NCI-H187 (cell line): Measurements from ENCODE around the gene DIS3L2.
"Not testable (repeated sequence)": the region's sequence is repeated elsewhere in the genome, so short reads cannot be mapped to it uniquely, and the experiment has no call there.

Experiments
- DNase-seq, 2 experiments: peaks; one replicate each; lab custom pipeline; 2025; lab: John Stamatoyannopoulos, UW

DIS3L2 gene

DNA sequence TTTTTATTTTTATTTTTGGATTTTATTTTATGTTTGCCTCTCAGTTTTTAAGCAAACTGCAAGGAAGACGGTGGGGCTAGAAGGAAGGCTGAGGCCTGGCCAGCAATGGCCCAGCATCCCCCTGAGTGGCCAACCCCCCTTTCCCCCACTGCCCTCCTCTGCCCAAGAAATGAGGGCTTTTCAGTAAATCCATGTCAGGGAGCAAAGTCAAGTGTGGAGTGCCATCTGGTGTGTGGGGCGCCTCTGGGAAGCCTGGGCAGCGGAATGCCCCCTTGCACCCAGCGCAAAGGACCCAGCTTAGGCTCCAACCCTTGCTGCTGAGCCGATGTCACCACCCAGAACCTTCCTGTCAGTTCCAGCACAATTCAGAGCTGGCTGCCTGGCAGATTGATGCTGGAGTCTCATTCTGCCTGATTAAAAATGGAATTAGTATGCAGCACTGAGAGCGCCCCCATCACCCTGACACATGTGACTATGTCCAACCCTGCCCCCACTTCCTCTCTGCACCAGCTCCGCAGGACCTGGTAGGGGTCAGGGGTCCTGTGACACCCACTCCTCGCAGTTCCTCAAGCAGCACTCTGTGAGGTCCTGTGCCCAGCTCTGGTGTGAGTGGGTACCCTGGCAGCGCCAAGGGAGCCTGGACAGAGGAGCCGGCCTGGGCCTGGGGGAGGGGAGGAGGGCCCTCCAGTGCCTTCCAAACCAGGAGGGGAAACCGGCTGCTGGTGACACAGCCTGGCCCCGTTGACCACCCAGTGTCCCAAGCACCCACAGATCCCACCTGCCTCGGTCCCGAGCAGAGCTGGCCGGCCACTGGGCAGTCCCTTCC is 407.8 kb downstream of the DIS3L2 start:
- no peak for DNase-seq

DNA sequence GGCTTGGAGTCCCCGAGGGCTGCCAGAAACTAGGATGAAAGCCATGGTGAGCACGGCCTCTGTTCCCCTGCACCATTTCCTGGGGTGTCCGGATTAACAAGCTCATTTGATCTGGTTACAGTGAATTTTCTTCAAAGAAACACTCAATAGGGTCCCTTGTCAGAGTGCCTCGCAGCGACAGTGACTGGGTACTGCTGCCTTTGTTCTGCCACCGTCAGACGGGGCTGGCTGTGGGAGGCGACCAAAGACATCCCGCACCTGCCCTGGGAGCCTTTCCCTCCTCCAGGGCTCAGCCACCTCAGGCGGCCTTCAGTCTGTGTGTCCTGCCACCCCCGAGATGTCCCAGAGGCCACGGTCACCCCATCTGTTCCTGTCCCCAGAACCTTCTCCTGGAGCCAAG is 408.5 kb downstream of the DIS3L2 start:
- DNase-seq = not testable (repeated sequence)

DNA sequence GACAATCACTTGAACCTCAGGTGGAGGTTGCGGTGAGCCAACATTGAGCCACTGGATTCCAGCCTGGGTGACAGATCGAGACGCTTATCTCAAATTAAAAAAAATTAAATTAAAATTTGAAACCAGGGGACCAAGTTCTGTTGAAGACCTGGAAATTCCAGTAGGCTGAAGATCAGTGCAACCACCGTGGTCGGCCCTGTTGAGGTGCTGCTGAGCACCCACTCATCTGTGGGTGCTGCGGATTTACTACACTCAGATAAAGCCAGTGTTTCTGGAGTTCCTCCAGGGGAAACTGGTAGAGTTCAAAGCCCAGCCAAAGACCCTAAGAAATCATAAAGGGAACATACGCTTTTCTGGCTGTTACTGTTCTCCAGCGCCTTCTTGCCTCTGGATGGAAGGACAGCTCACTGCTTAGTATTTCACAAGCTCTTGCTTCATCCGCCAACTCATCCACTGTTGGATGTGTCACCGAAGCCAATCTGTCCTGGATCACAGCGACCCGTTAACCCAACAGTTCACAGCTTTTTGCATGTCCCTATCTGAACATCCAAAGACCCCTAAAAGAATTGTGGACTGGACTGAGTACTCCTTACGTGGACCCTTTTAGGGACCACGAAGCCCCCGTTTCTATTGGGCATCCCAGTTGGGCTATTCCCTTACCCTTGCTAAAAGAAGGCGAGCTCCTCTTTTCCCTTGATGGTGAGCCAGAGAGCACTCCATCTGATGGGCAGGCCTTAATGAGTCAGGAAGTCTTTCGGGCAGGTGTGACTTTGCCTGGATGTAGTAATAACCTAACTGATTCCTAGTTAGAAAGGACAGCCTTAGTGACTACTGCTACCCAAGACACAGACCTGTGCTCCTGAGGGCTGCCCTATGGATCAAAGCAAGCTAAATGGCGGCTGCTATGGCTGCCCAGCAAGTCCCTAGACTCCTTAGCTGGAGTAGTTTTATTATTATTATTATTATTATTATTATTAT is 411.0 kb downstream of the DIS3L2 start:
- DNase-seq = no peak

DNA sequence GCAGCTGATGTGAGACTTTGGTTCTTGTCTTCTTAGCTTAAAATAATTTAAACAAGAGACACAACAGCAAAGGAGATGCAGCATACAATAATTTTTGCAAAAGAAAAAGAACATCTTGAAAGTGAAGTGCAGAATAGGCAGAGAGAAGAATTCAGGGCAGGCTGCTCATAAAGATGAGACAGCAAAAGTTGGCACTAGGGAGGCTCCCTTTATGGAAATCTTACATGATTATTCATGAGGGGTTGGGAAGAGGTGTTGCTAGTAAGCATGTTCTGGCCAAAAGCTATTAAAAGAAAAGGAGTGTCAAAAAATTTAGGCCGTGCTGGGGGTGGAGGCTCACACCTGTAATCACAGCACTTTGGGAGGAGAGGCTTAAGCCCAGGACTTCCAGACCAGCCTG is 412.8 kb downstream of the DIS3L2 start:
- no peak for DNase-seq

DNA sequence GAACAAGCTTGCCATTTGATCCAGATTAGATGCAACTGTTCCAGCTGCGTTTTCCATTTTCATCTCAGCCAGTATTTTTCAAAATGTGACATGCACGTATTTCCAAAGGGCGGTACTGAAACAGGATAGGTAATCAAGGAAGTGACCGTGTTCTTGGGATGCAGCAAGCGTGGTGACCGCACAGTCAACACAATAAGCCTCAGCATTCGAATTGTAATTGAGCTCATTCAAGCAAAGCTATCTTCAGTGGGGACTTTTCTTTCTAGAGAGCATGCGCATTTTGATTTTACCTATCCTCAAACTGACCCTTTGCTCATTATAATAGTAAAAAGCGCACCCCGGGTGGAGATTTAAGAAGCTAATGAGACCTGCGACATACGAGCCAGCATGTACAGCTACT is 413.7 kb downstream of the DIS3L2 start:
- no peak for DNase-seq

DNA sequence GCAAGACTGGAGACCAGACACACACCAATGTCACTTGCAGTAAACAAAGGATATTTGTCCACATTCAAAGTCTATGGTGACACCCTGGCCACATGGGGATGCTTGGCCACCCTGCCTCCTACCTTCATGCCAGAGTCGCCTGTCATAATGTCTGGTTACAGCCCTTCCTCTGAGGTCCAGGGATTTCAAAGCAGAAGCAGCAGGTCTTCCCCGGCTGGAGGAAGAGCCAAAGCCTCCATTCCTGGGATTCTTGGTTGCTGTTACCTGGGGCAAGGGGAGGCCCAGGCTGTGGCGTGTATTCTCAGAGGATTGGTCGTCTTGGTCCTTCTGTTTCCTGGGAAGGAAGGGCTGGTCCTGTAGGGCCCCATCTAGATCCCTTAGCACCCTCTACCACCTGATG is 414.7 kb downstream of the DIS3L2 start:
- no peak for DNase-seq

DNA sequence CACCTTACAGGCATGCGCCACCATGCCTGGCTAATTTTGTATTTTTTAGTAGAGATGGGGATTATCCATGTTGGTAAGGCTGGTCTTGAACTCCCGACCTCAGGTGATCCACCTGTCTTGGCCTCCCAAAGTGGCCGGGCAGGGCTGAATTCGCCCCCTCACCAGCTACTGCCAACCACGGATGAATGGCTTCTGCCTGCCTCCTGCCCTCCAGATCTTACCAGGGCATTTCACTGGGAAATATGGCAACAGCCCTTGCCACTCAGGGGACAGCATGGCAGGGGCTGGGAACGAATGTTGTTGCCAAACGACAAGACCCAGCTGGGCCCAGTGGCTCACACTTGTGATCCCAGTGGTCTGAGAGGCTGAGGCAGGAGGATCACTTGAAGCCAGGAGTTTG is 415.2 kb downstream of the DIS3L2 start:
- DNase-seq = no peak

DNA sequence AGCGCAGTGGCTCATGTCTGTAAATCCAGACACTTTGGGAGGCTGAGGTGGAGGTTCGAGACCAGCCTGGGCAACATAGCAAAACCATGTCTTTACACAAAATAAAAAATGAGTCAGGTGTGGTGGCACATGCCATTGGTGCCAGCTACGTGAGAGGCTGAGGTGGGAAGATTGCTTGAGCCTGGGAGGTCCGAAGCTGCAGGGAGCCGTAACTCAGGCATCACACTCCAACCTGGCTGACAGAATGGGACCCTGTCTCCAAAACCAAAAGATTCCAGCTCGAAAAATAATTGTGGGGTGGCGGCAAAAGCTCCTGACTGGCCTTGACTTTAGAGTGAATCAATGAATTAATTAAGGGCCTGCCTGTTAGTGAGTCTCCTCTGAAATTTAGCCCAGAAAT is 415.8 kb downstream of the DIS3L2 start:
- DNase-seq = no peak

DNA sequence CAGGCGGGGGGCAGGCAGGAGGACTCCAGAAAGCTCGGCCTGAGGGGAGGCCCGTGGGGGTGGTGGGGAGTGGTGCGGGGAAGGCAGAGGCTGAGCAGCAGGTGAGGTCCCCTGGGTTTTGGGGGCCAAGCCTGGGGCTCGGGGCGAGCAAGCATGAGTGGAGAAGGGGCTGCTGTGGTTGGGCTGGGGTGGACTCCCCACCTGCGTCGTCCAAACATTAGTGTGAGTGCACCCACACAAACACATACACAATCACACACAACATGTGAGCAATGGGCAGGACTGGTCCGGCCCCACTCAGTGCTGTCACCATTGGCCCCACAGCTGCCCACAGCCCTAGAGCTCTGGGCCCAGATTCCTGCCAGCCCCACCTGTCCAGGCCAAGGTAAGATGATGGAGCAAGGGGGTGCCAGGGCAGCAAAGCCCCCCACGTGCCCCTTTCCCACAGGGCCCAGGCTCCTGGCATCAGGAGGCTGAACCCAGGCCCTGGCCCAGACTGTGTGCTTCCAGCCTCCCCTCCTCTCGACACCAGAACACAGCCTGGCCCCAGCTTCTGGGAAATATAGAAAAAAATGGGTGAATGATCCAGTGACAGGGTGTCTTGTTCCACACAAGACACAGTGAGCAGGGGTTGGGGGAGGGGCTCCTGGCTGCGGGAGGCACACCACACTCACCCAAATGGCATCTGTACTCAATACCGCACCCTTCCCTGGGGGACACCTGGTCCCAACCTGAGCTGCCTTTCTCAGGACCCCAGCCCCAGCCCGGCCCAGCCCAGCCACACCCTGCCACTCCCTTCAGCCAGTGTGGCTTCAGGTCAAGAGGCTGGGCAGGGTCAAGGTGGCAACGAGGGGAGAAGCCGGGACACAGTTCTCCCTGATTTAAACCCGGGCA is 416.6 kb downstream of the DIS3L2 start:
- no peak for DNase-seq

DNA sequence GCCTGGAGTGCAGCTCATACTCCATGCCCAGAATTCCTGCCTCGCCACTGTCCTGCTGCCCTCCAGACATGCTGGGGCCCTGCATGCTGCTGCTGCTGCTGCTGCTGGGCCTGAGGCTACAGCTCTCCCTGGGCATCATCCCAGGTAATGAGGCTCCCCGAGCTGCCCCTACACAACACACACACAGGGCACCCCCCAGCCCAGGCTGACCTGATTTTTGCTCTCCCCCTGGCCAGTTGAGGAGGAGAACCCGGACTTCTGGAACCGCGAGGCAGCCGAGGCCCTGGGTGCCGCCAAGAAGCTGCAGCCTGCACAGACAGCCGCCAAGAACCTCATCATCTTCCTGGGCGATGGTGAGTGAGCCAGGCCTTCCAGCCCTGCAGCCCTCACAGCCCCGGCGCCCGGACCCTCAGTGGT is 417.2 kb downstream of the DIS3L2 start, which contains the start of gene ALPP:
ALPP (plus strand) TSS at position 17 of the 417 bp plus-strand sequence; CDS start at position 69, 52 bp downstream.
- not testable (repeated sequence) for DNase-seq

DNA sequence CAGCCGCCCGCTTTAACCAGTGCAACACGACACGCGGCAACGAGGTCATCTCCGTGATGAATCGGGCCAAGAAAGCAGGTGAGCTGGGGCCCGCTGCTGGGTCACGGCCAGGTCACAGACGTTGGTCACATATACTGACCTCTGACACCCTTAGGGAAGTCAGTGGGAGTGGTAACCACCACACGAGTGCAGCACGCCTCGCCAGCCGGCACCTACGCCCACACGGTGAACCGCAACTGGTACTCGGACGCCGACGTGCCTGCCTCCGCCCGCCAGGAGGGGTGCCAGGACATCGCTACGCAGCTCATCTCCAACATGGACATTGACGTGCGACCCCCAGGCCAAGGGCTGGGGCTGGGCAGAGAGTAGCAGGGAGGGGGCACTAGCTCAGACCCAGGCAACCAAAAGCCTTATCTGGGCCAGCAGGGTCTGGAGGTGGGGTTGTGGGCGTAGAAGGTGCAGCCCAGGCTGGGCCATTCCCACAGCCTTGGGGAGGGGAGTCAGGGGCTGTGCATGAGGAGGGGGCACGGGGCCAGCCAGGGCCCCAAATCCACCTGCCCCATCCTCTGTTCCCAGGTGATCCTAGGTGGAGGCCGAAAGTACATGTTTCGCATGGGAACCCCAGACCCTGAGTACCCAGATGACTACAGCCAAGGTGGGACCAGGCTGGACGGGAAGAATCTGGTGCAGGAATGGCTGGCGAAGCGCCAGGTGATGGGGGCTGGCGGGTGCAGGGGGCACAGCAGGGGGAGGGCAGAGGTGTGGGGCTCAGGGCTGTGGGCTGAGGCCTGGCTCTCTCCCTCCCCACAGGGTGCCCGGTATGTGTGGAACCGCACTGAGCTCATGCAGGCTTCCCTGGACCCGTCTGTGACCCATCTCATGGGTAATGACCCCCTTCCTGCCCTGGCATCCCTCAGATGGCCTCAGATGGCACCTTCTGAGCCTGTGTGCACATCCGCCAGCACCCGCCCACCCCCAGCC is 418.4 kb downstream of the DIS3L2 start:
- DNase-seq = not testable (repeated sequence)

DNA sequence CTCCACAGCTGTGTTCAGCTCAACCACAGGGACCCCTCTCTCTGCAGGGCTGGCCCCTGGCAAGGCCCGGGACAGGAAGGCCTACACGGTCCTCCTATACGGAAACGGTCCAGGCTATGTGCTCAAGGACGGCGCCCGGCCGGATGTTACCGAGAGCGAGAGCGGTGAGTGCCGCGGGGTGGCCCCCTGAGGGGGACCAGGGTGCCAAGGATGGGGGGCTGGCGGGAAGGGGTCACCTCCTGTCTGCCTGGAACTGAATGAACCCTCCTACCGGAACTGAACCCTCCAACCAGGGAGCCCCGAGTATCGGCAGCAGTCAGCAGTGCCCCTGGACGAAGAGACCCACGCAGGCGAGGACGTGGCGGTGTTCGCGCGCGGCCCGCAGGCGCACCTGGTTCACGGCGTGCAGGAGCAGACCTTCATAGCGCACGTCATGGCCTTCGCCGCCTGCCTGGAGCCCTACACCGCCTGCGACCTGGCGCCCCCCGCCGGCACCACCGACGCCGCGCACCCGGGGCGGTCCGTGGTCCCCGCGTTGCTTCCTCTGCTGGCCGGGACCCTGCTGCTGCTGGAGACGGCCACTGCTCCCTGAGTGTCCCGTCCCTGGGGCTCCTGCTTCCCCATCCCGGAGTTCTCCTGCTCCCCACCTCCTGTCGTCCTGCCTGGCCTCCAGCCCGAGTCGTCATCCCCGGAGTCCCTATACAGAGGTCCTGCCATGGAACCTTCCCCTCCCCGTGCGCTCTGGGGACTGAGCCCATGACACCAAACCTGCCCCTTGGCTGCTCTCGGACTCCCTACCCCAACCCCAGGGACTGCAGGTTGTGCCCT is 419.9 kb downstream of the DIS3L2 start:
- not testable (repeated sequence) for DNase-seq

DNA sequence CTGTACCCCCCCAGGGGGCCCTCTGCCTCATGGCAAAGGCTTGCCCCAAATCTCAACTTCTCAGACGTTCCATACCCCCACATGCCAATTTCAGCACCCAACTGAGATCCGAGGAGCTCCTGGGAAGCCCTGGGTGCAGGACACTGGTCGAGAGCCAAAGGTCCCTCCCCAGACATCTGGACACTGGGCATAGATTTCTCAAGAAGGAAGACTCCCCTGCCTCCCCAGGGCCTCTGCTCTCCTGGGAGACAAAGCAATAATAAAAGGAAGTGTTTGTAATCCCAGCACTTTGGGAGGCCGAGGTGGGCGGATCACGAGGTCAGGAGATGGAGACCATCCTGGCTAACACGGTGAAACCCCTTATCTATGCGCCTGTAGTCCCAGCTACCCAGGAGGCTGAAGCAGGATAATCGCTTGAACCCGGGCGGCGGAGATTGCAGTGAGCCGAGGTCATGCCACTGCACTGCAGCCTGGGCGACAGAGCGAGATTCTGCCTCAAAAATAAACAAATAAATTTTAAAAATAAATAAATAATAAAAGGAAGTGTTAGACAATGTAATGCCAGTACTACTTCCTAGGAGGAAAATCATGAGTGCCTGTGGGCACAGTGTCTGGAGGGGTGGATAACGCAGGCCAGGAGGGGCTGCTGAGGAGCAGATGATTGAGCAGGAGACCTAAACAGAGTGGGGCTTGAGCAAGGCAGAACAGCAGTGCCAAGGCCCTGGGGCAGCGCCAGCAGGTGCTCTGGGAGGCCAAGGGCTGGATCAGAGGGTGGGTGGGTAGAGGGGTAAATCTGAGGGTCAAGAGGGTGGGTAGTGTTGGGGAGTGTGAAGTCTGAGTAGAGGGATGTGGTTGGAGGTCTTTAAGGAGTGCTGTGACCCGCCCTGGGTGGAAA is 421.1 kb downstream of the DIS3L2 start:
- DNase-seq = no peak

DNA sequence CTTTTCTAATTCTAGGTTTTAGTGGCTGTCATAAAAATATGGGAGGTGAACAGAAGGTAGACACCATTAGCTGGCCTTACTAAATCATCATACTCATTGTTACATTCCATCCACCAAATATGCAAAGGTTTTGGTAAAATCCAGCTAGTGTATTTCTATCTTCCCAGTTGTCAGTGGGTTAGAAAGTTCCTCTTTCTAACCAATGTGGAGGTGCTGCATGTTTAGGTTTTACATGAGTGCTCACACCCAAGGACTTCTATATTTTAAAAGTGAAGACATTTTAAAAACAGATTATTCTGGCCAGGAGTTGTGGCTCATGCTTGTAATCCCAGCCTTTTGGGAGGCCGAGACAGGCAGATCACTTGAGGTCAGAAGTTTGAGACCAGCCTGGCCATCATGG is 423.0 kb downstream of the DIS3L2 start:
- no peak for DNase-seq

DNA sequence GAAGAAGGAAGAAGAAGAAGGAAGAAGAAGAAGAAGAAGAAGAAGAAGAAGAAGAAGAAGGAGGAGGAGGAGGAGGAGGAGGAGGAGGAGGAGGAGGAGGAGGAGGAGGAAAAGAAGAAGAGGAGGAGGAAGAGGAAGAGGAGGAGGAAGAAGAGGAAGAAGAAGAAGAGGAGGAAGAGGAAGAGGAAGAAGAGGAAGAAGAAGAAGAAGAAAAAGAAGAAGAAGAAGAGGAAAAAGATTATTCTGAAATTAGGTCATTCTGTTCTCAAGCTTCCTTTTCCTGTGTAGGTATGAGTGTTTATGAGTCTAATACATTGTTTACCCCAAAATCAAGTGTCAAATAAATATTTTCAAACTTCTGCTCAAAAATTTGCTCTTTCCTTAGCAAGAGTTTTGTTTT is 423.5 kb downstream of the DIS3L2 start:
- DNase-seq = not testable (repeated sequence)

DNA sequence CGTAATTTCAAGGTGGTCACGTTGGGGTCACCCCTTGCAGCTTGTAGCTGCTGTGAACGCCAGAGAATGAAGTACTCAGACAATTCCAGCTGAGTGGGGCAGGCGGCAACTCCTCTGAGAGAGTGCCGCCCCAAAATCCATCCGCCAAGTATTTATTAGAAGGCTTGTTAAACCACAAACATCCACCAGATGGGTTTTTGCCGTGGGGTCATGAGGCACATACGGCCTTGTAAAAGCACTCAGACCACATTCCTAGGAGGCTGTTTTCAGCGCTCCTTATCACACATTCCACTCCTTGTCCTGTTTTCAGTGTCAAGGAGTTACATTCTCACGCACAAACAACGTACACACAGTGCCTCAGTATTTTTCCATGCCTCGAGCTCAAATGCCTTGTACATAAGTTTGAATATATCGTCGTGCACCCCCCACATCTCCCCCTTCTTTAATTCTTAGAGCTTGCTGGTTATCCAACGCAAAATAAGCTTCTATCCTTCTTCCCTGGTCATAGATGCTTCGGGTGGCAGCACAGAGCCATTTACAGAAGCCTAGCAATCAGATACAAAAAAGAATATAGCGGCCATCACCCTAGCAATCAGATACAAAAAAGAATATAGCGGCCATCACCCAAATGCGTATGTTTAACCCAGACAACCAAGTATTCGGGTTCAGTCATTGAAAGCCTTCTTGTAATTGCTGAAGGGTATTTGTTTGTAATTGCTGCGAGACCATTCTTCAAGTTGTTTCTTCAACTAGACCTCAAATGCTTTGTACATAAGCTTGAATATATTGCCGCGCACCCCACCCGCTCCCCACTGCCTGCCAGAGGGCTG is 424.4 kb downstream of the DIS3L2 start:
- no peak for DNase-seq

DNA sequence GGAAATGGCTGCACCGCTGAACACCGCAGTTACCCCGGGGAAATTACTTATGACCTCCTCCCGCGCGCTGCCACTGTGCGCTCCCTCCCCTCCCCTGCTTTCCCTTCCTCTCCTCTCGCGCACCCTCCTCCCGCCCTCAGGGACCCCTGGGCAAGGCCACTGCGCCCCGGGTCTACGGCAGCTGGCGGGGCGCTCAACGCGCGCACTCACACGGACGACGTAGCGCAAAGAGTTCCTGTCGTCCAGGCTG is 424.9 kb downstream of the DIS3L2 start:
- no peak for DNase-seq
